Caco-2 (cell line): ENCODE data around the gene MIPEP. TPM values are rescaled to one million over a fixed set of nuclear protein-coding genes. Genes with fewer than 3 reads are reported as not detected.
A peak's percentile ranks its signal among the peaks of the same experiment; 100 is the strongest.

ENCODE experiments used
- BruUV-seq: library from RNA; stranded (reverse); fragments of 400-500 nt; replicated peaks from 2 replicates; lab custom pipeline; 2021; lab: Mats Ljungman, UMichigan
- CTCF ChIA-PET: fragments of 300-600 bp; sonication (Branson Sonifier 250); formaldehyde crosslinking; loops from one replicate; lab custom pipeline; 2022; ENCODE audit warnings: antibody characterized with exemption; lab: Charles Lee
- POLR2A ChIA-PET: fragments of 300-600 bp; sonication (Branson Sonifier 250); formaldehyde crosslinking; loops from one replicate; lab custom pipeline; 2022; ENCODE audit warnings: antibody characterized with exemption; lab: Charles Lee
- DNase-seq, 2 experiments: peaks; one replicate each; pipeline versions ENCODE4 v3.0.0 to v3.0.0-alpha.2; 2020 to 2022
- H3K27me3 ChIP-seq: replicated peaks from 2 replicates; pipeline ENCODE4 v1.6.0; 2011; ENCODE audit warnings: low read length; ENCODE audit not compliant: control insufficient read depth, insufficient read depth
- H3K36me3 ChIP-seq: 2 replicates; pipeline ENCODE4 v1.5.1; 2011; ENCODE audit warnings: low read length; ENCODE audit not compliant: control insufficient read depth, insufficient read depth
- H3K4me1 ChIP-seq: fragments of 250-450 bp; sonication (Bioruptor Pico); 2 replicates; pipeline ENCODE4 v1.5.1; 2020; ENCODE audit warnings: mild to moderate bottlenecking
- H3K4me3 ChIP-seq: 2 replicates; pipeline ENCODE4 v1.5.1; 2011; ENCODE audit warnings: low read depth, mild to moderate bottlenecking, control low read depth, low read length
- H3K9me3 ChIP-seq: fragments of 250-450 bp; sonication (Bioruptor Pico); 2 replicates; pipeline ENCODE4 v1.5.1; 2020; ENCODE audit warnings: mild to moderate bottlenecking, moderate library complexity
- H3K27ac Mint-ChIP-seq: one replicate; pipeline ENCODE4 v1.8.0; 2022; ENCODE audit warnings: mixed read lengths; ENCODE audit not compliant: unreplicated experiment
- H3K27me3 Mint-ChIP-seq: one replicate; pipeline ENCODE4 v1.8.0; 2022; ENCODE audit warnings: mixed read lengths; ENCODE audit not compliant: insufficient read depth, unreplicated experiment
- H3K36me3 Mint-ChIP-seq: one replicate; pipeline ENCODE4 v1.8.0; 2022; ENCODE audit warnings: mild to moderate bottlenecking, mixed read lengths; ENCODE audit not compliant: insufficient read depth, unreplicated experiment
- H3K4me1 Mint-ChIP-seq: one replicate; pipeline ENCODE4 v1.8.0; 2022; ENCODE audit warnings: low read depth, mixed read lengths; ENCODE audit not compliant: unreplicated experiment
- H3K4me3 Mint-ChIP-seq: one replicate; pipeline ENCODE4 v1.8.0; 2022; ENCODE audit warnings: mild to moderate bottlenecking, moderate library complexity, mixed read lengths; ENCODE audit not compliant: unreplicated experiment
- H3K9me3 Mint-ChIP-seq: one replicate; pipeline ENCODE4 v1.8.0; 2022; ENCODE audit warnings: mixed read lengths; ENCODE audit not compliant: unreplicated experiment
- CTCF ChIP-seq, 2 experiments: fragments of 200-600 bp in 1 of 2; IDR thresholded peaks; 1 replicate in 1 of 2; 2 replicates in 1 of 2; pipeline versions ENCODE4 v1.5.1 to v1.8.0; 2011 to 2022; ENCODE audit warnings: antibody characterized with exemption in 1 of 2, control low read depth in 1 of 2, inconsistent platforms in 1 of 2, low read depth in 1 of 2, low read length in 1 of 2, mild to moderate bottlenecking in 1 of 2, moderate library complexity in 1 of 2; ENCODE audit not compliant: insufficient read depth in 1 of 2, severe bottlenecking in 1 of 2, unreplicated experiment in 1 of 2
- intact Hi-C: fragments of 100-400 bp; cut with micrococcal nuclease; formaldehyde crosslinking; loops from one replicate; pipeline ENCODE4 v1.10.0; 2022; ENCODE audit not compliant: unreplicated experiment
- total RNA-seq: library from RNA; stranded (reverse); gene quantifications from 2 replicates; pipeline ENCODE4 v1.2.3, GENCODE V29; 2022

The MIPEP gene
- total RNA-seq, 1 experiment from 2014 or later = 40.6 TPM

DNA sequence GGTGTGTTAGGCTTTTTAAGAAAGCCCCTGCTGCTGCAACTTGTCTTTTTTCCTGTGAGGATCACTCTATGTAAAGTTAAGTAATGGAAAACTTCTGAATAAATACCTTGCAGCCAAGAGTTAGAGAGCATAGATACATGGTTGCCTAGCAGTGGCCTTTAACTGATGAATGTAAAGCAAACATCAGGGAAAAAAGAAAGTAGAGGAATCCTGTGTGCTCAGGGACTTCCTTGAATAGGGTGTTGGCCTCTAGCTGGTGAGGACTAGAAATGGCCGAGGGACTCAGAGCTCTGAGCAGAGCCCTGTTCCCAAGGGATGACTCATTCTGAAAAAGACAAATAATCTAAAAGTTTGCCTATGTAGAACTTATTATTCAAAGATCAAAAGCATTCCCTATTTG lies 135.7 kb downstream of the MIPEP start:
- Mint-ChIP-seq H3K36me3 (peaks cover 10% of the 10 kb centered on the region), H3K4me3 (peak overlapping the region; percentile 22), H3K27ac (peak overlapping the region; percentile 89), H3K9me3 (no peaks in the 10 kb centered on the region), H3K4me1 (peaks cover 49% of the 10 kb centered on the region), H3K27me3 (no peaks in the 10 kb centered on the region)
- H3K9me3 ChIP-seq = no peaks in the 10 kb centered on the region
- POLR2A ChIA-PET = interaction anchor here (0.7 kb wide), 1 partner anchor 175 kb away, joined by 3 read pairs; no protein-coding TSS in a partner anchor
- peak; percentile 66 to 67 for DNase-seq
- H3K4me1 ChIP-seq = peaks cover 68% of the 10 kb centered on the region
- no peak for TF ChIP-seq CTCF (IDR thresholded peaks at IDR 0.05; ENCODE audit: insufficient read depth in 1 of 2, low read depth in 1 of 2, low read length in 1 of 2, severe bottlenecking in 1 of 2, unreplicated experiment in 1 of 2)
- intact Hi-C loops = no loop called here
- no peaks in the 10 kb centered on the region for H3K27me3 ChIP-seq
- H3K36me3 ChIP-seq = 0 out of 2 replicates have a peak, but pooled peaks cover 1% of the 10 kb centered on the region
- no peak overlapping the region for H3K4me3 ChIP-seq
- BruUV-seq = no TSS peak
- CTCF ChIA-PET = interaction anchor here (0.7 kb wide), 1 partner anchor 12 kb away, joined by 3 read pairs; no protein-coding TSS in a partner anchor

DNA sequence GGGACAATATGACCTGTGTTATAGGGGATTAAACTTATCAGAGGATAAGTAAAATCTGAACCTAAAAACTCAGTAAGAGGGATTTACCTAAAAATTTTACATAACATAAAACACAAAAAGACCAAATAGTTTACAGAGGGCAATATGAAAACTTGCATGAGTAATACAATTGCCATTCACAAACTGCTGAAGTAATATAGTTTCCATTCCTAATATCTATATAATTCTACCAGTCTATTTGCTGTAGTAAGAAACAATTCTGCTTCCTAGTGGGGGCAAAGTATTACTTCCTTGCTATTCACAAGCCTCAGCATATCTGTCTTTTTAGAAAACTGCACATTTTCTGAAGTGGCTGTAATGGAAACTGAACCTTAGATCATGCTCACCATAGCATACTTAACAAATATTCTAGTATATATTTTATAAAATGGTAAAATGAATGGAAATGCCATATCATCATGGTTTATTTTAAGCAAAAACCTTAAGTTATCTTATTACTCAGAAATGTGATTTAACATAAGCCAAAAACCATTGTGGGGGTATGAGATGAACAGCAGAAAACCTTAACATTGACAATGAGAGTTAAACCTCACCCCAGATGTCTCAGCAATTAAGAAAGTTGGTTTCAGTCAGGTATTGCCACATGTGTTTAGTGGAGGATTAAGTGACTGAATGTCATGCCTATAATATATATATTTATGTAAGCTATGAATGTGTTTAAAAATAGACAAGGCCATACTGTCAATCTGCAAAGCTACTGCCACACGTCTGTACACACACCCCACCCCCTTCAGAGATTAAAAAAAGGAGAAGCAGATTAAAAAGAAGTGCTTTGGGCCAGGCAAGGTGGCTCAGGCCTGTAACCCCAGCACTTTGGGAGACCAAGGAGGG lies 136.8 kb downstream of the MIPEP start:
- ChIA-PET POLR2A (no interaction called here), CTCF (interaction anchor here (1.4 kb wide), 1 partner anchor 10 kb away, joined by 6 read pairs; no protein-coding TSS in a partner anchor)
- no peaks in the 10 kb centered on the region for H3K27me3 Mint-ChIP-seq
- Histone ChIP-seq H3K4me1 (peaks cover 74% of the 10 kb centered on the region), H3K36me3 (0 out of 2 replicates have a peak, but pooled peaks cover 1% of the 10 kb centered on the region), H3K4me3 (no peak overlapping the region), H3K27me3 (no peaks in the 10 kb centered on the region), H3K9me3 (no peaks in the 10 kb centered on the region)
- H3K36me3 Mint-ChIP-seq = peaks cover 11% of the 10 kb centered on the region
- BruUV-seq = no TSS peak
- peaks cover 56% of the 10 kb centered on the region for H3K4me1 Mint-ChIP-seq
- peak overlapping the region; percentile 89 for H3K27ac Mint-ChIP-seq
- intact Hi-C loops = no loop called here
- no peak for TF ChIP-seq CTCF (IDR thresholded peaks at IDR 0.05; ENCODE audit: insufficient read depth in 1 of 2, low read depth in 1 of 2, low read length in 1 of 2, severe bottlenecking in 1 of 2, unreplicated experiment in 1 of 2)
- no peak for DNase-seq
- H3K4me3 Mint-ChIP-seq = peak overlapping the region; percentile 63
- H3K9me3 Mint-ChIP-seq = no peaks in the 10 kb centered on the region

- no peaks in the 10 kb centered on the region for H3K9me3 ChIP-seq
- 0 out of 2 replicates have a peak, but pooled peaks cover 1% of the 10 kb centered on the region for H3K36me3 ChIP-seq
- no peaks in the 10 kb centered on the region for H3K9me3 Mint-ChIP-seq
- no peak overlapping the region for H3K4me3 ChIP-seq
- ChIA-PET POLR2A (no interaction called here), CTCF (interaction anchor here (0.6 to 1.4 kb wide), 3 partner anchors 9 to 153 kb away, joined by 3 to 6 read pairs (median 4); no protein-coding TSS in a partner anchor)
- H3K27ac Mint-ChIP-seq = peak overlapping the region; percentile 89
- peaks cover 74% of the 10 kb centered on the region for H3K4me1 ChIP-seq
- no peak for TF ChIP-seq CTCF (IDR thresholded peaks at IDR 0.05; ENCODE audit: insufficient read depth in 1 of 2, low read depth in 1 of 2, low read length in 1 of 2, severe bottlenecking in 1 of 2, unreplicated experiment in 1 of 2)
- BruUV-seq = no TSS peak
- DNase-seq = peak in 1 of 2 experiments; percentile 29
- H3K27me3 Mint-ChIP-seq = no peaks in the 10 kb centered on the region
- H3K36me3 Mint-ChIP-seq = peaks cover 11% of the 10 kb centered on the region
- H3K27me3 ChIP-seq = no peaks in the 10 kb centered on the region
- intact Hi-C loops = loop anchor here (2.0 kb wide), 1 partner anchor 26 kb away; no protein-coding TSS in a partner anchor
- H3K4me1 Mint-ChIP-seq = peaks cover 60% of the 10 kb centered on the region
- peak overlapping the region; percentile 63 for H3K4me3 Mint-ChIP-seq
Measured at GRCh38 chr13:23751195-23751594, 138.0 kb downstream of the MIPEP start.
